ENCODE results near the gene STX7.
"Not testable (repeated sequence)": the region's sequence is repeated elsewhere in the genome, so short reads cannot be mapped to it uniquely, and the experiment has no call there.

Gene STX7, protein sequence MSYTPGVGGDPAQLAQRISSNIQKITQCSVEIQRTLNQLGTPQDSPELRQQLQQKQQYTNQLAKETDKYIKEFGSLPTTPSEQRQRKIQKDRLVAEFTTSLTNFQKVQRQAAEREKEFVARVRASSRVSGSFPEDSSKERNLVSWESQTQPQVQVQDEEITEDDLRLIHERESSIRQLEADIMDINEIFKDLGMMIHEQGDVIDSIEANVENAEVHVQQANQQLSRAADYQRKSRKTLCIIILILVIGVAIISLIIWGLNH

DNA sequence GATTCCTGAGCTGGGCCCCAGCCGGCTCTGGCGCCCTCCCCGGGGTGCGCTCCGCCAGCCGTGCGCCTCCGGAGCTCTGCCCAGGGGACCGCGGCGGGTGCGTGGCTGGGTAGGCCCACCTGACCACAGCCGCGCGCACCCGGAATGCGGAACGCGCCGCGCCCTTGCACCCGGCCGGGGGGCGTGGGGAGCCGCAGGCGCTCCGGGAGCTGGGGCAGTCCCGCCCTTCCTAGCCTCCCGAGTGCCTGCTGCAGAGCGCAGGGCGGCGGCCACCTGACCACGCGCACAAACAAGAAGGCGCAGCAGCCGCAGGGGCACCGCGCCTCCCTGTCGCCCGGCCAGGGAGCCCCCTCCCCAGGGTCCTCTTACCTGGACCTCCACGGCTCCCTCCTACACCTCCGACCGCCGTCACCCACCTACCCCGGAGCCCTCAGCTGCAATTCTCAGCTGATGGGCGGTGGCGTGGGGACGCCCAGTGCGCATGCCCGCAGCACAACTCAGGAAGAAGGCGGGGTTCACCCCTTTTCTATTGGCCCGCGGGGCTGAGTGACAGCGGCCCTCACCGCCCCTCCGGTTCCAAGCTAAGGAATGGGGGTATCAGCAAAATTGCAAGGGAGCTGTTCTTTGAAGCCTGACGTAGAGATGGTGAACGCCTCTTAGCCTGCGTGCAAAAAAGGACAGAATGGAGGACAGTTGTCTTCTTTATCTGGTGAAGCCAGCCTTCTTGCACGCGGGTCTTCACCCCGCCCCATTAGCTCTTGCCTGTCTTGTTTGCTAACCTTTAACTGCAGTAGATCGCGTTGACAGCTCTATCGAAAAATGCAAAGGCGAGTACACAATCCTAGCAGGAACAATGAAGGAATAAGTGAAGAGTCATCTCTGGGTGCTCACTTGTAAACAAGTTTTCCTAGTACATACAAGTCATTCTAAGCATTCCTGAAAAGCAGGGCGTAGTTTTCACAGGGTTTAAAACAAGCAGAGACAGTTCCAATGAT is at the start of gene STX7:
Gene STX7 (minus strand): TSS at position 479 of the 995 bp plus-strand sequence. CDS start 9,586 bp downstream, outside the sequence.
- Histone ChIP-seq H3K9ac (ENCODE audit: low read depth in 1 of 2, low read length in 2 of 2) (peak within 1 kb of the TSS; percentile 84), H3K36me3 (ENCODE audit: control insufficient read depth in 1 of 2, insufficient read depth in 2 of 2, low read length in 2 of 2) (no peaks in the 10 kb centered on the region), H3K27me3 (ENCODE audit: control insufficient read depth in 1 of 2, insufficient read depth in 2 of 2, low read length in 2 of 2) (no peaks in the 10 kb centered on the region), H3K27ac (ENCODE audit: low read depth, low read length) (peak within 1 kb of the TSS; percentile 81), H3K4me1 (ENCODE audit: control insufficient read depth in 1 of 2, insufficient read depth in 2 of 2, low read length in 2 of 2) (peaks cover 28 to 30% of the 10 kb centered on the region in 2 donors), H3K4me3 (ENCODE audit: low read depth in 1 of 2, low read length in 2 of 2) (peak within 1 kb of the TSS; percentile 90 to 94), H3K9me3 (ENCODE audit: control insufficient read depth in 1 of 2, low read length in 2 of 2) (no peaks in the 10 kb centered on the region)

DNA sequence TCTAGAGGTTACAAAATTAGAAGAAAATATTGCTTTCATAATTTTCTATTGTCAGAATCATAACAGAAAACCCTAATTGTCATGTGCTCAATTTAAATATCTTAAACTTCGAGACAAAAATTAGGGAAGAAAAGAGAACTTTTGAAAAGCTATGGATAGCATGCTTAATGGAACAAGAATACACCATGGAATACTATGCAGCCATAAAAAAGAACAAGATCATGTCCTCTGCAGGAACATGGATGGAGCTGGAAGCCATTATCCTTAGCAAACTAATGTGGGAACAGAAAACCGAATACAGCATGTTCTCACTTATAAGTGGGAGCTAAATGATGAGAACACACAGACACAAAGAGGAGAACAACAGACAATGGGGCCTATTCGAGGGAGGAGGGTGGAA is 47.2 kb upstream of the STX7 start:
- H3K36me3 ChIP-seq (ENCODE audit: control insufficient read depth in 1 of 2, insufficient read depth in 2 of 2, low read length in 2 of 2); H3K4me3 ChIP-seq (ENCODE audit: low read depth in 1 of 2, low read length in 2 of 2); H3K27me3 ChIP-seq (ENCODE audit: control insufficient read depth in 1 of 2, insufficient read depth in 2 of 2, low read length in 2 of 2); H3K9me3 ChIP-seq (ENCODE audit: control insufficient read depth in 1 of 2, low read length in 2 of 2); H3K27ac ChIP-seq (ENCODE audit: low read depth, low read length); H3K9ac ChIP-seq (ENCODE audit: low read depth in 1 of 2, low read length in 2 of 2); H3K4me1 ChIP-seq (ENCODE audit: control insufficient read depth in 1 of 2, insufficient read depth in 2 of 2, low read length in 2 of 2): not testable (repeated sequence)

DNA sequence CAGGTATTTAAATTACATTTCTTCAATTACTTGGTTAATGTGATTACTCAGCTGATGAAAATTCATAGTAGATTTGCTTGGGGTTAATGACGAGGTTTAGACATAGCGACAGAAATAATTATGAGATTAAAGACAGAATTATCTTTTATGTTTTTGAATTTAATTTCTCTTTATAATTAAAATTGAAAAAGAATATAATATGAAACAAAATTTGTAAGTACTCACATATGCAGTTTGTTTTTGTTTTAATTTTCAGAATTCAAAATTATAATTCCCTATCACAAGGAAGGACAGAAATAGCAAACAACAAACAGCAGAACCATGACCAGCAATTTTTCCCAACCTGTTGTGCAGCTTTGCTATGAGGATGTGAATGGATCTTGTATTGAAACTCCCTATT is 39.5 kb upstream of the STX7 start, which contains the start of gene TAAR8:
Gene TAAR8 (plus strand): TSS at position 301 of the 400 bp plus-strand sequence. CDS start 21 bp downstream, at position 322.
- H3K27ac ChIP-seq (ENCODE audit: low read depth, low read length), result no peak within 1 kb of the TSS
- H3K4me1 ChIP-seq (ENCODE audit: control insufficient read depth in 1 of 2, insufficient read depth in 2 of 2, low read length in 2 of 2), result no peaks in the 10 kb centered on the region
- no peaks in the 10 kb centered on the region for H3K36me3 ChIP-seq (ENCODE audit: control insufficient read depth in 1 of 2, insufficient read depth in 2 of 2, low read length in 2 of 2)
- H3K4me3 ChIP-seq (ENCODE audit: low read depth in 1 of 2, low read length in 2 of 2), result no peak within 1 kb of the TSS
- H3K27me3 ChIP-seq (ENCODE audit: control insufficient read depth in 1 of 2, insufficient read depth in 2 of 2, low read length in 2 of 2), result no peaks in the 10 kb centered on the region
- no peaks in the 10 kb centered on the region for H3K9me3 ChIP-seq (ENCODE audit: control insufficient read depth in 1 of 2, low read length in 2 of 2)
- H3K9ac ChIP-seq (ENCODE audit: low read depth in 1 of 2, low read length in 2 of 2), result no peak within 1 kb of the TSS

DNA sequence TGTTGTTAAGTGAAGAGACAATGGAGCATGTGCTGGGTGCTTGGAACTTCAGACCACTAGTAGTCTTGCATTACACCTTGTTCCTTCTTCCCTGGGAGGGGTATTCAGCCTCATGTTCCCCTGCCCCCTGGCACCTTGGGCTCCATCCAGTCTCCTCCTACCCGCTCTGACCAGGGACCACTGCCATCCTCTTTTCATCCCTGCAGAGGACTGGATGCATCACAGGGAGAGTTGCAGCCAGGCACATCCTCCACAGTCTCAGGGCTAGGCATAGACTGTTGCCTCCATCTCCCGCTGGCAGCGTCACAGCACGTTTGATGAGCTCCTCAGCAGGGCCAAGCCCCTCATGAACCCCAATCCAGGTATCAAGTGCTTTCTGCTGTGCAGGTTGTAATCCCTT is 38.3 kb upstream of the STX7 start:
- H3K4me3 ChIP-seq (ENCODE audit: low read depth in 1 of 2, low read length in 2 of 2), result no peak overlapping the region
- H3K36me3 ChIP-seq (ENCODE audit: control insufficient read depth in 1 of 2, insufficient read depth in 2 of 2, low read length in 2 of 2), result no peaks in the 10 kb centered on the region
- no peaks in the 10 kb centered on the region for H3K4me1 ChIP-seq (ENCODE audit: control insufficient read depth in 1 of 2, insufficient read depth in 2 of 2, low read length in 2 of 2)
- H3K9me3 ChIP-seq (ENCODE audit: control insufficient read depth in 1 of 2, low read length in 2 of 2), result no peaks in the 10 kb centered on the region
- H3K9ac ChIP-seq (ENCODE audit: low read depth in 1 of 2, low read length in 2 of 2), result no peak overlapping the region
- no peak overlapping the region for H3K27ac ChIP-seq (ENCODE audit: low read depth, low read length)
- H3K27me3 ChIP-seq (ENCODE audit: control insufficient read depth in 1 of 2, insufficient read depth in 2 of 2, low read length in 2 of 2), result no peaks in the 10 kb centered on the region

DNA sequence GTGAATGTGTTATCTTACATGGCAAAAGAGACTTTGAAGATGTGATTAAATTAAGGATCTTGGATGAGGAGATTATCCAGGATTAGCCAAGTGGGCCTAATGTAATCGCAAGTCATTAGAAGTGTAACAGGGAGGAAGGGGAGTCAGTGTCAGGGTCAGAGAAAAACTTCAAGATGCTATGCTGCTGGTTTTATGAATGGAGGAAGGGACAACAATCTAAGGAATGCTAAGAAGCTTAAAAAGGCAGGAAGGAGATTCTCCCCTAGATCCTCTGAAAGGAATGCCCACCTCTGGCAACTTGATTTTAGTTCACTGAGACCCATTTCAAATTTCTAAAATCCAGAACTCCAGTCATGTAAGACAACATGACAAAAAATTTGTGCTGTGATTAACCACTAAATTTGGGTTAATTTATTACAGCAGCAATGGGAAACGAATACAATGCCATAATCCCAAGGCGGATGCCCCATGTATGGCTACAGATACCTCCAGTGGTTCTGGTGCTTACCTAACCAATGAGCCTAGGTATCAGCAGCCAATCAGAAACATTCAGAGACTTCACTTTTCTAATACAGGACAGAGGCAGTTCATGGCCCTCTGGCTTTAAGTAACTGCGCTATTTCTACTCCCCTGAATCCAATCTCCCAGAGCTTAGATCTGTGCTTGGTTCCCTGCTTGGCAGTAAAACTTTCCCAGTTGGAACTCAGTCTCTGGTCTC is 36.0 kb upstream of the STX7 start:
- H3K4me3 ChIP-seq (ENCODE audit: low read depth in 1 of 2, low read length in 2 of 2), result no peak overlapping the region
- H3K27me3 ChIP-seq (ENCODE audit: control insufficient read depth in 1 of 2, insufficient read depth in 2 of 2, low read length in 2 of 2), result no peaks in the 10 kb centered on the region
- H3K36me3 ChIP-seq (ENCODE audit: control insufficient read depth in 1 of 2, insufficient read depth in 2 of 2, low read length in 2 of 2), result no peaks in the 10 kb centered on the region
- H3K4me1 ChIP-seq (ENCODE audit: control insufficient read depth in 1 of 2, insufficient read depth in 2 of 2, low read length in 2 of 2), result no peaks in the 10 kb centered on the region
- H3K27ac ChIP-seq (ENCODE audit: low read depth, low read length), result no peak overlapping the region
- H3K9me3 ChIP-seq (ENCODE audit: control insufficient read depth in 1 of 2, low read length in 2 of 2), result no peaks in the 10 kb centered on the region
- no peak overlapping the region for H3K9ac ChIP-seq (ENCODE audit: low read depth in 1 of 2, low read length in 2 of 2)

DNA sequence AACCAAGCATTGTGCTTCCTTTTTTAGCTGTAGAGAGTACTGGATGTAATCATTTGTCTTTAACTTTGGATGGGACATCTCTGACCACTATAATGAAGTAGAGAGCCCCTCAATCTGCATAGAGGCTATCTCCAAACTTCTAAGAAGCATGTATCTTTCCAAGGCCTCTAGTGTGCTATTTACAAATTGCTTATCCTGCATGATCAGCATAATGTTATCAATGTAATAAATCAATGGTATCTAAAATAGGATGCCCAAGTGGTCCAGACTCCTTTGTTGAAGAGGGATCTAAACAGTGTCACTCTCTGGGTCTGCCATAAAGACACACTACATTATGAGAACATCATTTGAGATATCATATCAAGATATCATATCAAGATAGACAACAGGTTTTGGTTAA is 31.9 kb upstream of the STX7 start:
- Histone ChIP-seq H3K36me3 (ENCODE audit: control insufficient read depth in 1 of 2, insufficient read depth in 2 of 2, low read length in 2 of 2) (no peaks in the 10 kb centered on the region), H3K9me3 (ENCODE audit: control insufficient read depth in 1 of 2, low read length in 2 of 2) (no peaks in the 10 kb centered on the region), H3K4me3 (ENCODE audit: low read depth in 1 of 2, low read length in 2 of 2) (no peak overlapping the region), H3K9ac (ENCODE audit: low read depth in 1 of 2, low read length in 2 of 2) (no peak overlapping the region), H3K27me3 (ENCODE audit: control insufficient read depth in 1 of 2, insufficient read depth in 2 of 2, low read length in 2 of 2) (no peaks in the 10 kb centered on the region), H3K4me1 (ENCODE audit: control insufficient read depth in 1 of 2, insufficient read depth in 2 of 2, low read length in 2 of 2) (no peaks in the 10 kb centered on the region), H3K27ac (ENCODE audit: low read depth, low read length) (no peak overlapping the region)

DNA sequence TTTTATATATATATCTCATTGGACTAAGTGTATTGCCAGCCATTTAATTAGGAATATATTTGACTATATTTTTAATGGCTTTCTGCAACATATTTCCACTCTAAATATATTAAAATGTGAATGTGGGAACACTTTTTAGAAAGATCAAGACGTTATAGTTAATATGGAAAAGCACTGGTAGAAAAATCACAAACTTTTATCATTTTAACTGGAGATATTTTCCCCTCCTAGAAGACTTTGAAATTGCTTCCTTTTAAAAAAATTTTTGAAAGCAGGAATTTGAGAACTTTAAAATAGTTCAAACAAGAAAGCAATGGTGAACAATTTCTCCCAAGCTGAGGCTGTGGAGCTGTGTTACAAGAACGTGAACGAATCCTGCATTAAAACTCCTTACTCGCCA is 25.1 kb upstream of the STX7 start, which contains the start of gene TAAR9:
Gene TAAR9 (plus strand): TSS at position 301 of the 400 bp plus-strand sequence. CDS start 13 bp downstream, at position 314.
- Histone ChIP-seq H3K4me3 (ENCODE audit: low read depth in 1 of 2, low read length in 2 of 2) (no peak within 1 kb of the TSS), H3K9me3 (ENCODE audit: control insufficient read depth in 1 of 2, low read length in 2 of 2) (no peaks in the 10 kb centered on the region)

DNA sequence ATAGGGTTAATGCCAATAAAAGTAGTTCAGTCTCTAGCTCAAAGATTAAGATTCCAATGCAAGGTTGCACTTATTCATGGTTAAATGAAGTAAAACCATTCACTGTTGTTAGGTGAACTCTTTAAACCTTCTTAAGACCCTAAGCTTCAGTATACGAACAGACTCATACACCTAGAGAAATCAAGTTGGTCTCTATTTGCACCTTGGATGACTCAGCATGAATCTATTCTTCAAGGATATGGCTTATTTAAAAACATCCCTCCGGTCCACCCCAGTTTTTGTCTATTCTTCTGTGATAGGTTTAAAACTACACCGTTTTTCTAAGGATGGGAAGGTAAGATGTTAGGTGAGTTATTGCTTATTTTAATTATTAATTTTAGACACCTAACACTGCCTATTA is 24.2 kb upstream of the STX7 start:
- H3K4me3 ChIP-seq (ENCODE audit: low read depth in 1 of 2, low read length in 2 of 2), result no peak overlapping the region
- peaks cover 0 to 3% of the 10 kb centered on the region in 2 donors for H3K27me3 ChIP-seq (ENCODE audit: control insufficient read depth in 1 of 2, insufficient read depth in 2 of 2, low read length in 2 of 2)
- no peaks in the 10 kb centered on the region for H3K4me1 ChIP-seq (ENCODE audit: control insufficient read depth in 1 of 2, insufficient read depth in 2 of 2, low read length in 2 of 2)
- H3K9me3 ChIP-seq (ENCODE audit: control insufficient read depth in 1 of 2, low read length in 2 of 2), result no peaks in the 10 kb centered on the region
- H3K27ac ChIP-seq (ENCODE audit: low read depth, low read length), result no peak overlapping the region
- H3K9ac ChIP-seq (ENCODE audit: low read depth in 1 of 2, low read length in 2 of 2), result no peak overlapping the region
- H3K36me3 ChIP-seq (ENCODE audit: control insufficient read depth in 1 of 2, insufficient read depth in 2 of 2, low read length in 2 of 2), result no peaks in the 10 kb centered on the region

More for the DNA sequence above, 25.1 kb upstream of the STX7 start, which contains the start of gene TAAR9:
- Histone ChIP-seq H3K36me3 (ENCODE audit: control insufficient read depth in 1 of 2, insufficient read depth in 2 of 2, low read length in 2 of 2) (no peaks in the 10 kb centered on the region), H3K4me1 (ENCODE audit: control insufficient read depth in 1 of 2, insufficient read depth in 2 of 2, low read length in 2 of 2) (no peaks in the 10 kb centered on the region), H3K27me3 (ENCODE audit: control insufficient read depth in 1 of 2, insufficient read depth in 2 of 2, low read length in 2 of 2) (peaks cover 0 to 3% of the 10 kb centered on the region in 2 donors), H3K9ac (ENCODE audit: low read depth in 1 of 2, low read length in 2 of 2) (no peak within 1 kb of the TSS), H3K27ac (ENCODE audit: low read depth, low read length) (no peak within 1 kb of the TSS)

DNA sequence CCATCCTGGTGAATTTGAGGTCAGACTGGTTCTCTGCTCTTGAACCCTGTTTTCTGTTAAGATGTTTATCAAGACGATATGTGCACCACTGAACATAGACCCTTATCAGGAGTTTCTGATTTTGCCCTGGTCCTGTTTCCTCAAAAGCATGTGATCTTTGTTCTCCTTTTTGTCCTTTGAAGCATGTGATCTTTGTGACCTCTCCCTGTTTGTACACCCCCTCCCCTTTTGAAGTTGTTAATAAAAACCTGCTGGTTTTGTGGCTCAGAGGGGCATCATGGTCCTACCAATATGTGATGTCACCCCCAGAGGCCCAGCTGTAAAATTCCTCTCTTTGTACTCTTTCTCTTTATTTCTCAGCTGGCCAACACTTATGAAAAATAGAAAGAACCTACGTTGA is 21.6 kb upstream of the STX7 start:
- H3K9ac ChIP-seq (ENCODE audit: low read depth in 1 of 2, low read length in 2 of 2); H3K4me1 ChIP-seq (ENCODE audit: control insufficient read depth in 1 of 2, insufficient read depth in 2 of 2, low read length in 2 of 2); H3K27me3 ChIP-seq (ENCODE audit: control insufficient read depth in 1 of 2, insufficient read depth in 2 of 2, low read length in 2 of 2); H3K36me3 ChIP-seq (ENCODE audit: control insufficient read depth in 1 of 2, insufficient read depth in 2 of 2, low read length in 2 of 2); H3K9me3 ChIP-seq (ENCODE audit: control insufficient read depth in 1 of 2, low read length in 2 of 2); H3K27ac ChIP-seq (ENCODE audit: low read depth, low read length); H3K4me3 ChIP-seq (ENCODE audit: low read depth in 1 of 2, low read length in 2 of 2): not testable (repeated sequence)
